Astrocyte (in vitro differentiated cells and primary cell): ENCODE data around the gene DDX1. TPM values are rescaled to one million over a fixed set of nuclear protein-coding genes. Genes with fewer than 3 reads are reported as not detected.

Source experiments
- DNase-seq: peaks from one replicate; pipeline ENCODE4 v3.0.0-alpha.2; 2010; ENCODE audit warnings: low read depth
- FAIRE-seq: peaks from 2 replicates; lab custom pipeline; 2011; peaks lifted over from hg19 to GRCh38; lab: Jason Lieb, UNC
- H2AFZ ChIP-seq: 2 replicates; pipeline ENCODE4 v1.6.0; 2012; ENCODE audit warnings: low read depth, low read length, inconsistent platforms
- H3K27ac ChIP-seq: 2 replicates; pipeline ENCODE4 v1.5.1; 2011; ENCODE audit warnings: low read depth, low read length, inconsistent platforms
- H3K27me3 ChIP-seq: 2 replicates; pipeline ENCODE4 v1.6.0; 2011; ENCODE audit warnings: low read length, inconsistent platforms; ENCODE audit not compliant: insufficient read depth
- H3K36me3 ChIP-seq: 2 replicates; pipeline ENCODE4 v1.5.1; 2011; ENCODE audit warnings: low read length, inconsistent platforms; ENCODE audit not compliant: insufficient read depth
- H3K4me1 ChIP-seq: 2 replicates; pipeline ENCODE4 v1.5.1; 2011; ENCODE audit warnings: low read length, inconsistent platforms; ENCODE audit not compliant: insufficient read depth
- H3K4me2 ChIP-seq: 2 replicates; pipeline ENCODE4 v1.6.0; 2012; ENCODE audit warnings: low read length, inconsistent platforms
- H3K4me3 ChIP-seq: 2 replicates; pipeline ENCODE4 v1.5.1; 2011; ENCODE audit warnings: low read depth, mild to moderate bottlenecking, low read length, inconsistent platforms; ENCODE audit not compliant: insufficient read depth
- H3K79me2 ChIP-seq: 2 replicates; pipeline ENCODE4 v1.6.0; 2012; ENCODE audit warnings: mild to moderate bottlenecking, low read length, inconsistent platforms; ENCODE audit not compliant: insufficient read depth
- H3K9ac ChIP-seq: 2 replicates; pipeline ENCODE4 v1.6.0; 2012; ENCODE audit warnings: mild to moderate bottlenecking, low read length, inconsistent platforms
- H3K9me3 ChIP-seq: 2 replicates; pipeline ENCODE4 v1.5.1; 2012; ENCODE audit warnings: low read depth, mild to moderate bottlenecking, low read length, inconsistent platforms; ENCODE audit not compliant: insufficient read depth
- H4K20me1 ChIP-seq: 2 replicates; pipeline ENCODE4 v1.6.0; 2012; ENCODE audit warnings: low read length, inconsistent platforms; ENCODE audit not compliant: insufficient read depth
- H3K27ac Mint-ChIP-seq: one replicate; pipeline ENCODE4 v1.8.0; 2021; ENCODE audit warnings: mild to moderate bottlenecking, mixed read lengths; ENCODE audit not compliant: unreplicated experiment
- H3K27me3 Mint-ChIP-seq: one replicate; pipeline ENCODE4 v1.8.0; 2021; ENCODE audit warnings: low read depth, mixed read lengths; ENCODE audit not compliant: unreplicated experiment
- H3K36me3 Mint-ChIP-seq: one replicate; pipeline ENCODE4 v1.8.0; 2021; ENCODE audit warnings: low read depth, mixed read lengths; ENCODE audit not compliant: unreplicated experiment
- H3K4me1 Mint-ChIP-seq: one replicate; pipeline ENCODE4 v1.8.0; 2021; ENCODE audit warnings: low read depth, mixed read lengths; ENCODE audit not compliant: unreplicated experiment
- H3K4me3 Mint-ChIP-seq: one replicate; pipeline ENCODE4 v1.8.0; 2021; ENCODE audit warnings: mild to moderate bottlenecking, moderate library complexity, mixed read lengths; ENCODE audit not compliant: unreplicated experiment
- H3K9me3 Mint-ChIP-seq: one replicate; pipeline ENCODE4 v1.8.0; 2021; ENCODE audit warnings: mild to moderate bottlenecking, mixed read lengths; ENCODE audit not compliant: unreplicated experiment
- EZH2 ChIP-seq: IDR thresholded peaks from 2 replicates; pipeline ENCODE4 v1.6.1; 2012; ENCODE audit warnings: mild to moderate bottlenecking, low read length, inconsistent platforms; ENCODE audit not compliant: insufficient read depth
- total RNA-seq: library from RNA; stranded (reverse); gene quantifications from 2 replicates; pipeline ENCODE4 v1.2.1, GENCODE V29; 2021
- TF ChIP-seq, protein P1 (sequence below): IDR thresholded peaks from 2 replicates; pipeline ENCODE4 v1.5.1; 2011; ENCODE audit warnings: low read depth, mild to moderate bottlenecking, inconsistent platforms, low read length, moderate library complexity; ENCODE audit not compliant: insufficient read depth

DDX1 gene
- total RNA-seq, 1 donor from 2014 or later, result 146 TPM

DNA sequence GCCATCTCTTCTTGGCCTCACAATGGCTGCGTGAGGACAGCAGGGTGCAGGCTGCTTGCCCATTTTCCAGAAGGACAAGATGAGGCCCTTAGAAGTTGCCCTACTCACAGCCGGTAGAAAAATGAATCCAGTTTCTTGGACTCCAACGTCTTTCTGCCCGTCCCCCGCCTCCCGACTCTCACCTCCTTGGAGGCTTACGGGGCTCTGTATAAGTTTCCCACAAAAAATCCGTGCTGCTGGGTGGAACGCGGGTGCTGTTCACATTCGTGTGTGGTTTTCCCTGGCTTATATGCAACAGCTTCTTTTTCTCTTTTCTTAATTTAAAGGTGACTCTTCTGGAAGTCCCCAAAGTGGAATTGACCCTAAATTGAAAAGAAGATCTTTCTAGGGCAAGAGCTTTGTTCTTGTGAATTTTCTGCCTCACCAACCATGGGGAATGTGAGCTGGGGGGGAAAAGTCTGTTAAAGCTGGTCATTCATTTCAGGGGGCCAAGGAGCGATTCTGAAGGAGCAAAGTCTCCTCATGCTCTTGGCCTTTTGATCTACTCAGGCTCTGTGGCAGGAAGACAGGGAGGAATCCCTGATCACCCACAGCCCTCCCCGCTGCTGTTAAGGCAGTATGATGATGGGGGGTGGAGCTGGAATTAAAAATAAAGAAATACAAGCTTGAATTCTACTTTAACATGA lies 51.3 kb downstream of the DDX1 start:
- Histone ChIP-seq H3K4me1 (peaks cover 15% of the 10 kb centered on the region), H3K9me3 (peaks cover 4% of the 10 kb centered on the region), H3K9ac (no peak overlapping the region), H3K27me3 (no peaks in the 10 kb centered on the region), H4K20me1 (no peaks in the 10 kb centered on the region), H2AFZ (no peak overlapping the region), H3K4me2 (no peak overlapping the region), H3K4me3 (no peak overlapping the region), H3K27ac (no peak overlapping the region), H3K79me2 (no peaks in the 10 kb centered on the region), H3K36me3 (no peaks in the 10 kb centered on the region)
- H3K27ac Mint-ChIP-seq, result no peak overlapping the region
- H3K4me3 Mint-ChIP-seq, result no peak overlapping the region
- peaks cover 22% of the 10 kb centered on the region for H3K36me3 Mint-ChIP-seq
- peaks cover 10% of the 10 kb centered on the region for H3K9me3 Mint-ChIP-seq
- DNase-seq, result no peak
- TF ChIP-seq EZH2, result no peak
- TF ChIP-seq, protein P1, sequence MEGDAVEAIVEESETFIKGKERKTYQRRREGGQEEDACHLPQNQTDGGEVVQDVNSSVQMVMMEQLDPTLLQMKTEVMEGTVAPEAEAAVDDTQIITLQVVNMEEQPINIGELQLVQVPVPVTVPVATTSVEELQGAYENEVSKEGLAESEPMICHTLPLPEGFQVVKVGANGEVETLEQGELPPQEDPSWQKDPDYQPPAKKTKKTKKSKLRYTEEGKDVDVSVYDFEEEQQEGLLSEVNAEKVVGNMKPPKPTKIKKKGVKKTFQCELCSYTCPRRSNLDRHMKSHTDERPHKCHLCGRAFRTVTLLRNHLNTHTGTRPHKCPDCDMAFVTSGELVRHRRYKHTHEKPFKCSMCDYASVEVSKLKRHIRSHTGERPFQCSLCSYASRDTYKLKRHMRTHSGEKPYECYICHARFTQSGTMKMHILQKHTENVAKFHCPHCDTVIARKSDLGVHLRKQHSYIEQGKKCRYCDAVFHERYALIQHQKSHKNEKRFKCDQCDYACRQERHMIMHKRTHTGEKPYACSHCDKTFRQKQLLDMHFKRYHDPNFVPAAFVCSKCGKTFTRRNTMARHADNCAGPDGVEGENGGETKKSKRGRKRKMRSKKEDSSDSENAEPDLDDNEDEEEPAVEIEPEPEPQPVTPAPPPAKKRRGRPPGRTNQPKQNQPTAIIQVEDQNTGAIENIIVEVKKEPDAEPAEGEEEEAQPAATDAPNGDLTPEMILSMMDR, result no peak
- H3K27me3 Mint-ChIP-seq, result peaks cover 2% of the 10 kb centered on the region
- FAIRE-seq, result no peak
- H3K4me1 Mint-ChIP-seq, result peaks cover 36% of the 10 kb centered on the region

DNA sequence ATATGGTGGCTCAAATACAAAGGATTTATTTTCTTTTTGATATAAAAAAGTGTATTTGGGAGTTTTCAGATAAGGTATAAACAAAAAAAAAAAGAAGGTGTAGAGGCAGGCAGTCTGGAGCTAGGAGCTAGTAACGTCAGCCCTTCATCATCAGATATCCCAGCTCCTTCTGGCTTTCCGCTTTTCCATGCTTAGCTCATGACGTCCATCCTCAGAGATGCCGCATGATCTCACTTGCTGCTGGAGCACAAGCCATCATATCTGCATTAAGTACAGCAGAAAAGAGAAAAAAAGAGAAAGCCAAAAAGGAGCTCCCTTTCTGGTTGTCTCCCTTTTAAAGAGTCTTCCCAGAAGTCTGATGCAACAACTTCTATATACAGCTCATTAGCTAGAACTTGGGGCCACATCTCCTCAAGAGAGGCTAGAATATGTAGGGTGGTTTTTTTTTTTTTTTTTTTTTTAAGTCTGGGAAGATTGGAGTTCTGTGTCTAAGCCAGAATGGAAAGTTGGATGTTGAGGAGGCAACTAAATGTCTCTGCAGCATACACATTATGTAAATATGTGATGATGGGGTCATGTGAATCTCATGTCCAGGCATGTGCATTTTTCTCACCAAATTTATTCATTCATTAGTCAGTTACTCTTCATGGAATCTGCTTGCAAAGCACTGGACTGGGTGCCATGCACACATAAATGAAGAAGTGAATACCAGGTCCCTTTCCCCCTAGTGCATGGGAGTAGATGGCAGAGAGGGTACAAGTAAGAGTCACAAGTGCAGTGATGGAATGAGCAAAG lies 52.3 kb downstream of the DDX1 start:
- Histone ChIP-seq H4K20me1 (no peaks in the 10 kb centered on the region), H2AFZ (no peak overlapping the region), H3K9me3 (peaks cover 4% of the 10 kb centered on the region), H3K27me3 (no peaks in the 10 kb centered on the region), H3K4me1 (peaks cover 8% of the 10 kb centered on the region), H3K36me3 (no peaks in the 10 kb centered on the region), H3K4me2 (no peak overlapping the region), H3K9ac (no peak overlapping the region), H3K4me3 (no peak overlapping the region), H3K79me2 (no peaks in the 10 kb centered on the region), H3K27ac (no peak overlapping the region)
- TF ChIP-seq, protein P1, result no peak
- no peak for TF ChIP-seq EZH2
- Mint-ChIP-seq H3K9me3 (peaks cover 10% of the 10 kb centered on the region), H3K36me3 (peaks cover 19% of the 10 kb centered on the region), H3K4me3 (no peak overlapping the region), H3K27ac (peak overlapping the region; percentile 10), H3K4me1 (peaks cover 31% of the 10 kb centered on the region), H3K27me3 (peaks cover 5% of the 10 kb centered on the region)
- DNase-seq (no peak), FAIRE-seq (no peak)
